Breast epithelium (tissue), 3 donors: Measurements from ENCODE around the gene BMP7.

Experiments used
- CTCF ChIP-seq, 3 donors: fragments of 450-650 bp; IDR thresholded peaks; one replicate each; pipeline ENCODE4 v1.5.1; 2016 to 2017; ENCODE audit warnings: antibody characterized with exemption in 3 of 3, mild to moderate bottlenecking in 3 of 3, moderate library complexity in 3 of 3
- POLR2A ChIP-seq: fragments of 450-650 bp; IDR thresholded peaks from one replicate; pipeline ENCODE4 v1.6.1; 2016; ENCODE audit warnings: antibody characterized with exemption, mild to moderate bottlenecking, moderate library complexity
- POLR2AphosphoS5 ChIP-seq, 3 donors: sonication (generic); formaldehyde crosslinking; IDR thresholded peaks; one replicate each; pipeline ENCODE4 v1.6.1; 2017; ENCODE audit warnings: antibody characterized with exemption in 3 of 3

- TF ChIP-seq CTCF (IDR thresholded peaks at IDR 0.05) (no peak), POLR2AphosphoS5 (IDR thresholded peaks at IDR 0.05) (no peak), POLR2A (no peak)
Observed at GRCh38 chr20:57275813-57276212, 9.4 kb upstream of the BMP7 start.
